ENCODE data around the gene MSI2. TPM values are rescaled to one million over a fixed set of nuclear protein-coding genes. Genes with fewer than 3 reads are reported as not detected.

Gene MSI2
- total and polyA plus RNA-seq, 9 of the 15 experiments (the other 6 are each of a cell fraction or from before 2014, with no cell fraction given): 4.6 to 61.8 (median 42.4) TPM

DNA sequence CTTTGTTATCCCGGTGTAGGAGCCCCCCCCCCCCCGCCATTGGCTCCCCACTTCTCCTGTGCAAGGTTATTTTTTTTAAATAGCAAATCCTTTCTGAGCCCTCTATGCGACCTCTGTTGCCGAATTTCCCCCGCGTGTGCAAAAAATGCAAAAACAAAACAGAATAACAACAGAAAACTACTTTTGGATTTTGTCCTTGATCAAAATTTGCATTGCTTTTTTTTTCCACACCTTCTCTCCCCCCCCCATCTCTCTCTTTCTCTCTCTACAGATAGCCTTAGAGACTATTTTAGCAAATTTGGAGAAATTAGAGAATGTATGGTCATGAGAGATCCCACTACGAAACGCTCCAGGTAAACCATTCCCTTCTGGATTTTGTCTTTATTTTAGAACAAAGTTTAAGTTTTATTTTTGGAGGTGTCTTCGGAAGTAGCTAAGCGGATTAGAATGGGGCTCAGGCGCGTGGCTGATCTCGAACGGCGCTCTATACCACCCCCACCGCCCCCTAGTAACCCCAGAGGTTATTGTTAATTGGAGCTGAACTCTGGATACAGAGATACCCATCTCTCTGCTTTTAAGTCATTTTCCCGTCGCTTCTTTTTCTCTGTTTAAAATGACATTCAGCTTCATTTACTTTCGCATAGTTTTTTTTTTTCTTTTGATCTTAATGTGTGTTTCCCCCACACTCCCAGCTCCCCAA is 1.0 kb downstream of the MSI2 start (continued):
- TF ChIP-seq ARNT (IDR thresholded peaks at IDR 0.05) (0 out of 4 replicates have a peak, but pooled peaks of 1 of the 2 experiments have one; percentile 15), NFRKB (IDR thresholded peaks at IDR 0.05; ENCODE audit: low read depth) (peak; percentile 62; the same call in 1 of the 2 replicates), EP400 (IDR thresholded peaks at IDR 0.05) (peak; percentile 39), TRIM28 (IDR thresholded peaks at IDR 0.05) (no peak), PHB (CRISPR knock-in tag; IDR thresholded peaks at IDR 0.05) (no peak), NEUROD1 (IDR thresholded peaks at IDR 0.05; ENCODE audit: borderline replicate concordance, low read depth, low read length, partially characterized antibody) (no peak), MYC (IDR thresholded peaks at IDR 0.05; ENCODE audit: low read depth, low read length) (peak; percentile 67), MYC (CRISPR knock-in tag; IDR thresholded peaks at IDR 0.05; ENCODE audit: borderline replicate concordance, low read depth) (no peak), KDM2B (CRISPR knock-in tag; IDR thresholded peaks at IDR 0.05) (no peak), ZNF324 (CRISPR knock-in tag; IDR thresholded peaks at IDR 0.05) (no peak), KLF10 (CRISPR knock-in tag; IDR thresholded peaks at IDR 0.05) (no peak), NR1H2 (CRISPR knock-in tag; IDR thresholded peaks at IDR 0.05) (no peak), TOE1 (IDR thresholded peaks at IDR 0.05; ENCODE audit: borderline replicate concordance) (no peak), TOE1 (CRISPR knock-in tag; IDR thresholded peaks at IDR 0.05; ENCODE audit: borderline replicate concordance, low read depth) (no peak), NCOA2 (IDR thresholded peaks at IDR 0.05; ENCODE audit: partially characterized antibody in 2 of 2) (no peak), RBM22 (IDR thresholded peaks at IDR 0.05; ENCODE audit: low read depth, low read length, poor library complexity, severe bottlenecking) (no peak), BRD4 (IDR thresholded peaks at IDR 0.05) (peak; percentile 70; the same call in 1 of the 2 replicates), RBBP5 (IDR thresholded peaks at IDR 0.05; ENCODE audit: borderline replicate concordance, insufficient read depth, low read length, poor library complexity, severe bottlenecking) (peak; percentile 11), HMG20A (CRISPR knock-in tag; conservative IDR thresholded peaks at IDR 0.05) (no peak), STAG1 (CRISPR knock-in tag; IDR thresholded peaks at IDR 0.05; ENCODE audit: borderline replicate concordance) (no peak), E2F3 (CRISPR knock-in tag; IDR thresholded peaks at IDR 0.05) (no peak), SMARCA4 (IDR thresholded peaks at IDR 0.05) (no peak)
- TF ChIP-seq, protein P1, sequence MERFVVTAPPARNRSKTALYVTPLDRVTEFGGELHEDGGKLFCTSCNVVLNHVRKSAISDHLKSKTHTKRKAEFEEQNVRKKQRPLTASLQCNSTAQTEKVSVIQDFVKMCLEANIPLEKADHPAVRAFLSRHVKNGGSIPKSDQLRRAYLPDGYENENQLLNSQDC (CRISPR knock-in tag; IDR thresholded peaks at IDR 0.05): no peak
- TF ChIP-seq, protein P2, sequence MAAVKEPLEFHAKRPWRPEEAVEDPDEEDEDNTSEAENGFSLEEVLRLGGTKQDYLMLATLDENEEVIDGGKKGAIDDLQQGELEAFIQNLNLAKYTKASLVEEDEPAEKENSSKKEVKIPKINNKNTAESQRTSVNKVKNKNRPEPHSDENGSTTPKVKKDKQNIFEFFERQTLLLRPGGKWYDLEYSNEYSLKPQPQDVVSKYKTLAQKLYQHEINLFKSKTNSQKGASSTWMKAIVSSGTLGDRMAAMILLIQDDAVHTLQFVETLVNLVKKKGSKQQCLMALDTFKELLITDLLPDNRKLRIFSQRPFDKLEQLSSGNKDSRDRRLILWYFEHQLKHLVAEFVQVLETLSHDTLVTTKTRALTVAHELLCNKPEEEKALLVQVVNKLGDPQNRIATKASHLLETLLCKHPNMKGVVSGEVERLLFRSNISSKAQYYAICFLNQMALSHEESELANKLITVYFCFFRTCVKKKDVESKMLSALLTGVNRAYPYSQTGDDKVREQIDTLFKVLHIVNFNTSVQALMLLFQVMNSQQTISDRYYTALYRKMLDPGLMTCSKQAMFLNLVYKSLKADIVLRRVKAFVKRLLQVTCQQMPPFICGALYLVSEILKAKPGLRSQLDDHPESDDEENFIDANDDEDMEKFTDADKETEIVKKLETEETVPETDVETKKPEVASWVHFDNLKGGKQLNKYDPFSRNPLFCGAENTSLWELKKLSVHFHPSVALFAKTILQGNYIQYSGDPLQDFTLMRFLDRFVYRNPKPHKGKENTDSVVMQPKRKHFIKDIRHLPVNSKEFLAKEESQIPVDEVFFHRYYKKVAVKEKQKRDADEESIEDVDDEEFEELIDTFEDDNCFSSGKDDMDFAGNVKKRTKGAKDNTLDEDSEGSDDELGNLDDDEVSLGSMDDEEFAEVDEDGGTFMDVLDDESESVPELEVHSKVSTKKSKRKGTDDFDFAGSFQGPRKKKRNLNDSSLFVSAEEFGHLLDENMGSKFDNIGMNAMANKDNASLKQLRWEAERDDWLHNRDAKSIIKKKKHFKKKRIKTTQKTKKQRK (IDR thresholded peaks at IDR 0.05; ENCODE audit: borderline replicate concordance, low read depth, low read length): no peak
- TF ChIP-seq, protein P3, sequence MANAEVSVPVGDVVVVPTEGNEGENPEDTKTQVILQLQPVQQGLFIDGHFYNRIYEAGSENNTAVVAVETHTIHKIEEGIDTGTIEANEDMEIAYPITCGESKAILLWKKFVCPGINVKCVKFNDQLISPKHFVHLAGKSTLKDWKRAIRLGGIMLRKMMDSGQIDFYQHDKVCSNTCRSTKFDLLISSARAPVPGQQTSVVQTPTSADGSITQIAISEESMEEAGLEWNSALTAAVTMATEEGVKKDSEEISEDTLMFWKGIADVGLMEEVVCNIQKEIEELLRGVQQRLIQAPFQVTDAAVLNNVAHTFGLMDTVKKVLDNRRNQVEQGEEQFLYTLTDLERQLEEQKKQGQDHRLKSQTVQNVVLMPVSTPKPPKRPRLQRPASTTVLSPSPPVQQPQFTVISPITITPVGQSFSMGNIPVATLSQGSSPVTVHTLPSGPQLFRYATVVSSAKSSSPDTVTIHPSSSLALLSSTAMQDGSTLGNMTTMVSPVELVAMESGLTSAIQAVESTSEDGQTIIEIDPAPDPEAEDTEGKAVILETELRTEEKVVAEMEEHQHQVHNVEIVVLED (CRISPR knock-in tag; IDR thresholded peaks at IDR 0.05): no peak

Measured in K562 (cell line).